HCT116 (cell line): ENCODE data around the gene ATRAID. TPM values are rescaled to one million over a fixed set of nuclear protein-coding genes. Genes with fewer than 3 reads are reported as not detected.

ENCODE experiments used
- ATAC-seq: fragments of 200-7000 bp; cut with Tn5 transposase; 2 replicates; pipeline ENCODE4 v1.9.1; 2020; ENCODE audit warnings: mild to moderate bottlenecking, moderate library complexity
- BruUV-seq: library from RNA; stranded (reverse); fragments of 400-500 nt; replicated peaks from 2 replicates; lab custom pipeline; 2021; lab: Mats Ljungman, UMichigan
- CTCF ChIA-PET: fragments of 300-600 bp; sonication (Branson Sonifier 250); formaldehyde crosslinking; loops from one replicate; lab custom pipeline; 2021; ENCODE audit warnings: antibody characterized with exemption; lab: Charles Lee
- POLR2A ChIA-PET: fragments of 300-600, 350-600 bp; sonication (Branson Sonifier 250); formaldehyde crosslinking; loops from one replicate; lab custom pipeline; 2021; ENCODE audit warnings: antibody characterized with exemption; lab: Charles Lee
- RAD21 ChIA-PET, 2 experiments: fragments of 300-600 bp; sonication (Branson Sonifier 250); formaldehyde crosslinking; loops; one replicate each; lab custom pipeline; 2023; ENCODE audit warnings: low total read pairs in 2 of 2; ENCODE audit not compliant: uncharacterized antibody in 2 of 2, unreplicated experiment in 2 of 2, low non-redundant PET in 1 of 2; lab: Charles Lee
- DNase-seq: peaks from one replicate; pipeline ENCODE4 v3.0.0-alpha.2; 2010; ENCODE audit warnings: low read depth, low spot score
- H2AFZ ChIP-seq: fragments of 200-600 bp; shearing (Covaris generic), sonication (generic); 2 replicates; pipeline ENCODE4 v1.6.1; 2017; ENCODE audit warnings: low read depth, mixed run types, mixed read lengths, antibody characterized with exemption, low read length; ENCODE audit not compliant: poor library complexity, severe bottlenecking
- H3K27ac ChIP-seq: 2 replicates; pipeline ENCODE4 v1.5.1; 2012; ENCODE audit warnings: low read depth, low read length
- H3K27me3 ChIP-seq: fragments of 200-600 bp; sonication (generic); 2 replicates; pipeline ENCODE4 v1.6.1; 2016; ENCODE audit warnings: mixed run types, low read length, mixed read lengths; ENCODE audit not compliant: insufficient read depth
- H3K36me3 ChIP-seq, 2 experiments: fragments of 200-500 bp in 1 of 2; fragments of 200-600 bp in 1 of 2; sonication (Bioruptor generic) in 1 of 2; sonication (generic) in 1 of 2; 2 replicates each; pipeline versions ENCODE4 v1.5.1 to v1.6.1; 2014 to 2016; ENCODE audit warnings: low read length in 2 of 2, inconsistent platforms in 1 of 2, mixed read lengths in 1 of 2, mixed run types in 1 of 2; ENCODE audit not compliant: insufficient read depth in 2 of 2, control insufficient read depth in 1 of 2
- H3K4me1 ChIP-seq, 2 experiments: fragments of 200-600 bp in 1 of 2; sonication (generic) in 1 of 2; 2 replicates each; pipeline versions ENCODE4 v1.5.1 to v1.6.1; 2012 to 2017; ENCODE audit warnings: low read length in 2 of 2, inconsistent platforms in 1 of 2, mild to moderate bottlenecking in 1 of 2, mixed read lengths in 1 of 2, mixed run types in 1 of 2, moderate library complexity in 1 of 2; ENCODE audit not compliant: insufficient read depth in 2 of 2, control insufficient read depth in 1 of 2
- H3K4me2 ChIP-seq: fragments of 200-600 bp; sonication (generic); 2 replicates; pipeline ENCODE4 v1.6.1; 2017; ENCODE audit warnings: mixed run types, low read length, mixed read lengths
- H3K4me3 ChIP-seq, 2 experiments: fragments of 200-600 bp in 1 of 2; sonication (generic) in 1 of 2; replicated peaks in 1 of 2; 2 replicates each; pipeline ENCODE4 v1.5.1; 2011 to 2016; ENCODE audit warnings: low read length in 2 of 2, control low read depth in 1 of 2, low read depth in 1 of 2, mild to moderate bottlenecking in 1 of 2, mixed read lengths in 1 of 2, mixed run types in 1 of 2
- H3K79me2 ChIP-seq: fragments of 200-600 bp; sonication (generic); 2 replicates; pipeline ENCODE4 v1.6.1; 2017; ENCODE audit warnings: mild to moderate bottlenecking, mixed run types, low read length, moderate library complexity, mixed read lengths; ENCODE audit not compliant: insufficient read depth
- H3K9ac ChIP-seq: fragments of 200-600 bp; sonication (generic); 2 replicates; pipeline ENCODE4 v1.6.1; 2016; ENCODE audit warnings: low read length, mixed read lengths
- H3K9me2 ChIP-seq: fragments of 200-600 bp; sonication (generic), shearing (Covaris generic); 2 replicates; pipeline ENCODE4 v1.6.1; 2017; ENCODE audit warnings: mixed run types, mild to moderate bottlenecking, moderate library complexity; ENCODE audit not compliant: insufficient read depth
- H3K9me3 ChIP-seq, 2 experiments: fragments of 200-500 bp in 1 of 2; fragments of 200-600 bp in 1 of 2; sonication (Bioruptor generic) in 1 of 2; sonication (generic) in 1 of 2; 2 replicates each; pipeline ENCODE4 v1.6.1; 2014 to 2017; ENCODE audit warnings: low read length in 2 of 2, mixed read lengths in 2 of 2, inconsistent platforms in 1 of 2, low read depth in 1 of 2, mild to moderate bottlenecking in 1 of 2, mixed run types in 1 of 2, moderate library complexity in 1 of 2; ENCODE audit not compliant: control insufficient read depth in 1 of 2, insufficient read depth in 1 of 2
- H4K20me1 ChIP-seq: fragments of 200-600 bp; sonication (generic), shearing (Covaris generic); 2 replicates; pipeline ENCODE4 v1.6.1; 2017; ENCODE audit warnings: mixed run types, mild to moderate bottlenecking, moderate library complexity; ENCODE audit not compliant: insufficient read depth
- ATF3 ChIP-seq: IDR thresholded peaks from 2 replicates; pipeline ENCODE4 v1.6.1; 2012
- EGR1 ChIP-seq: IDR thresholded peaks from 2 replicates; pipeline ENCODE4 v1.6.1; 2012; ENCODE audit warnings: low read depth
- ELF1 ChIP-seq: IDR thresholded peaks from 2 replicates; pipeline ENCODE4 v1.6.1; 2012; ENCODE audit warnings: low read depth, borderline replicate concordance
- EZH2 ChIP-seq: fragments of 200-600 bp; sonication (generic); IDR thresholded peaks from 2 replicates; pipeline ENCODE4 v1.6.1; 2017; ENCODE audit warnings: antibody characterized with exemption, mixed run types
- MAX ChIP-seq: IDR thresholded peaks from 2 replicates; pipeline ENCODE4 v1.6.1; 2012
- POLR2A ChIP-seq: IDR thresholded peaks from 2 replicates; pipeline ENCODE4 v1.7.0; 2011; ENCODE audit warnings: borderline replicate concordance; ENCODE audit not compliant: insufficient read depth, insufficient read length; ENCODE audit errors: extremely low read depth
- SIN3A ChIP-seq: IDR thresholded peaks from 2 replicates; pipeline ENCODE4 v1.6.1; 2012; ENCODE audit warnings: low read depth
- SRF ChIP-seq: IDR thresholded peaks from 2 replicates; pipeline ENCODE4 v1.6.1; 2012; ENCODE audit warnings: low read depth
- ZFX ChIP-seq: fragments of 450-650 bp; IDR thresholded peaks from 2 replicates; pipeline ENCODE4 v1.6.1; 2017
- ZNF274 ChIP-seq: fragments of 200-500 bp; sonication (Bioruptor generic); IDR thresholded peaks from 2 replicates; pipeline ENCODE4 v1.6.1; 2014; ENCODE audit warnings: mild to moderate bottlenecking, low read depth, low read length, inconsistent platforms
- intact Hi-C: fragments of 100-400 bp; cut with micrococcal nuclease; formaldehyde crosslinking; loops from 2 replicates; pipeline ENCODE4 v1.10.0; 2022
- total RNA-seq: library from RNA; stranded (reverse); gene quantifications from one replicate; pipeline ENCODE4 v1.2.1, GENCODE V29; 2021; ENCODE audit not compliant: unreplicated experiment
- TF ChIP-seq, protein P1 (sequence below), 3 experiments: fragments of 200-600 bp in 1 of 3; sonication (generic) in 1 of 3; IDR thresholded peaks in 2 of 3; conservative IDR thresholded peaks in 1 of 3; 2 replicates each; pipeline ENCODE4 v1.5.1; 2012 to 2017; ENCODE audit warnings: low read depth in 2 of 3, low read length in 2 of 3, antibody characterized with exemption in 1 of 3, borderline replicate concordance in 1 of 3, control low read depth in 1 of 3, mild to moderate bottlenecking in 1 of 3, mixed read lengths in 1 of 3, mixed run types in 1 of 3, moderate library complexity in 1 of 3; ENCODE audit not compliant: insufficient read depth in 1 of 3

The ATRAID gene
- total RNA-seq, 1 experiment from 2014 or later: 93.6 TPM

GRCh38 chr2:27255660-27256059 lies 43.8 kb downstream of the ATRAID start:
- H3K27ac ChIP-seq: no peak overlapping the region
- H3K9me3 ChIP-seq: no peaks in the 10 kb centered on the region
- peaks cover 0 to under 1% of the 10 kb centered on the region in 2 experiments; a peak in 1 of 4 replicates for H3K4me1 ChIP-seq
- no peak for ATAC-seq
- ChIA-PET RAD21 (no interaction called here), CTCF (no interaction called here), POLR2A (no interaction called here)
- H3K9me2 ChIP-seq: no peaks in the 10 kb centered on the region
- H2AFZ ChIP-seq: no peak overlapping the region
- H3K9ac ChIP-seq: no peak overlapping the region
- 0 out of 2 replicates have a peak, but pooled peaks cover 8% of the 10 kb centered on the region for H3K79me2 ChIP-seq
- no peak overlapping the region for H3K4me3 ChIP-seq
- H3K27me3 ChIP-seq: no peaks in the 10 kb centered on the region
- no peak for TF ChIP-seq SRF
- no peak for TF ChIP-seq SIN3A
- TF ChIP-seq POLR2A: no peak
- TF ChIP-seq ZFX: no peak
- no peak for TF ChIP-seq ELF1
- TF ChIP-seq, protein P1, sequence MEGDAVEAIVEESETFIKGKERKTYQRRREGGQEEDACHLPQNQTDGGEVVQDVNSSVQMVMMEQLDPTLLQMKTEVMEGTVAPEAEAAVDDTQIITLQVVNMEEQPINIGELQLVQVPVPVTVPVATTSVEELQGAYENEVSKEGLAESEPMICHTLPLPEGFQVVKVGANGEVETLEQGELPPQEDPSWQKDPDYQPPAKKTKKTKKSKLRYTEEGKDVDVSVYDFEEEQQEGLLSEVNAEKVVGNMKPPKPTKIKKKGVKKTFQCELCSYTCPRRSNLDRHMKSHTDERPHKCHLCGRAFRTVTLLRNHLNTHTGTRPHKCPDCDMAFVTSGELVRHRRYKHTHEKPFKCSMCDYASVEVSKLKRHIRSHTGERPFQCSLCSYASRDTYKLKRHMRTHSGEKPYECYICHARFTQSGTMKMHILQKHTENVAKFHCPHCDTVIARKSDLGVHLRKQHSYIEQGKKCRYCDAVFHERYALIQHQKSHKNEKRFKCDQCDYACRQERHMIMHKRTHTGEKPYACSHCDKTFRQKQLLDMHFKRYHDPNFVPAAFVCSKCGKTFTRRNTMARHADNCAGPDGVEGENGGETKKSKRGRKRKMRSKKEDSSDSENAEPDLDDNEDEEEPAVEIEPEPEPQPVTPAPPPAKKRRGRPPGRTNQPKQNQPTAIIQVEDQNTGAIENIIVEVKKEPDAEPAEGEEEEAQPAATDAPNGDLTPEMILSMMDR (IDR thresholded peaks at IDR 0.05 in 2 of 3, conservative IDR thresholded peaks at IDR 0.05 in 1 of 3; ENCODE audit: borderline replicate concordance in 1 of 3, insufficient read depth in 1 of 3, low read depth in 2 of 3, low read length in 2 of 3): no peak
- no peak for TF ChIP-seq ATF3
- no peak for TF ChIP-seq EZH2
- TF ChIP-seq ZNF274: no peak
- TF ChIP-seq EGR1: no peak
- TF ChIP-seq MAX: no peak
- H4K20me1 ChIP-seq: no peaks in the 10 kb centered on the region
- intact Hi-C loops: no loop called here
- H3K4me2 ChIP-seq: no peak overlapping the region
- H3K36me3 ChIP-seq: peaks cover 0 to 2% of the 10 kb centered on the region in 2 experiments; a peak in 2 of 4 replicates
- no peak for DNase-seq
- no TSS peak for BruUV-seq
